Endothelial cell (in vitro differentiated cells): Measurements from ENCODE around the gene GPR39. TPM values are rescaled to one million over a fixed set of nuclear protein-coding genes. Genes with fewer than 3 reads are reported as not detected.

Experiments
- DNase-seq: peaks from one replicate; pipeline ENCODE4 v3.0.0; 2021; ENCODE audit warnings: low spot score
- H3K27ac Mint-ChIP-seq: one replicate; pipeline ENCODE4 v1.8.0; 2021; ENCODE audit warnings: mixed read lengths, inconsistent platforms; ENCODE audit not compliant: unreplicated experiment
- H3K27me3 Mint-ChIP-seq: one replicate; pipeline ENCODE4 v1.8.0; 2021; ENCODE audit warnings: mild to moderate bottlenecking, moderate library complexity, mixed read lengths, inconsistent platforms; ENCODE audit not compliant: unreplicated experiment
- H3K36me3 Mint-ChIP-seq: one replicate; pipeline ENCODE4 v1.8.0; 2021; ENCODE audit warnings: mild to moderate bottlenecking, low read depth, mixed read lengths, inconsistent platforms; ENCODE audit not compliant: unreplicated experiment
- H3K4me1 Mint-ChIP-seq: one replicate; pipeline ENCODE4 v1.8.0; 2021; ENCODE audit warnings: mild to moderate bottlenecking, mixed read lengths, inconsistent platforms; ENCODE audit not compliant: unreplicated experiment
- H3K4me3 Mint-ChIP-seq: one replicate; pipeline ENCODE4 v1.8.0; 2021; ENCODE audit warnings: mild to moderate bottlenecking, mixed read lengths, inconsistent platforms; ENCODE audit not compliant: unreplicated experiment
- H3K9me3 Mint-ChIP-seq: one replicate; pipeline ENCODE4 v1.8.0; 2021; ENCODE audit warnings: mixed read lengths, inconsistent platforms; ENCODE audit not compliant: unreplicated experiment
- total RNA-seq: library from RNA; stranded (reverse); fragmentation: NEBNext Ultra II Directional; extraction: Animal tissue kit (Norgen Biotek cat#: 25700); gene quantifications from one replicate; pipeline ENCODE4 v1.2.1, GENCODE V29; 2021; ENCODE audit not compliant: unreplicated experiment
- TF ChIP-seq, protein P1 (sequence below): fragments of 200-600 bp; sonication (generic); IDR thresholded peaks from one replicate; pipeline ENCODE4 v1.5.0; 2021; ENCODE audit warnings: antibody characterized with exemption; ENCODE audit not compliant: unreplicated experiment

Gene GPR39
- total RNA-seq, 1 donor from 2014 or later: 0.62 TPM

DNA sequence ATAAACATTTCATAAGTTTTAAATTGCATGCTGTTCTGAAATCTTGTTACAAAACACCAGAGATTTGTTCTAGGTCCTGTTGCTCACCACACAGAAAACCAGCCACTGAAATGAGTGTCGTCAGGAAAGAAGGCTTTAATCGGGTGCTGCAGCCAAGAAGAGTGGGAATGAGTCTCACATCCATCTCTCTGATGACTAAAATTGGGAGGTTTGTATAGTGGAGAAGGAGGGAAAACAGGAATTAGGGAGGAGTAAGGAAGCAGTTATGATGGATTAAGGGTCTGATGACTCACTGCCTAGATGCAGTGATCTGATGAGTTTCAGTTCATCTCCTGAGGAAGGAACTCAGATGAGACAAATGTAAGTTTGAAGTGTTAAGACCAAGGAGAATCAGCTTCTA lies 42.1 kb upstream of the GPR39 start:
- Mint-ChIP-seq H3K27me3 (no peaks in the 10 kb centered on the region), H3K4me3 (no peak overlapping the region), H3K9me3 (no peaks in the 10 kb centered on the region), H3K4me1 (no peaks in the 10 kb centered on the region), H3K27ac (no peak overlapping the region), H3K36me3 (no peaks in the 10 kb centered on the region)
- TF ChIP-seq, protein P1, sequence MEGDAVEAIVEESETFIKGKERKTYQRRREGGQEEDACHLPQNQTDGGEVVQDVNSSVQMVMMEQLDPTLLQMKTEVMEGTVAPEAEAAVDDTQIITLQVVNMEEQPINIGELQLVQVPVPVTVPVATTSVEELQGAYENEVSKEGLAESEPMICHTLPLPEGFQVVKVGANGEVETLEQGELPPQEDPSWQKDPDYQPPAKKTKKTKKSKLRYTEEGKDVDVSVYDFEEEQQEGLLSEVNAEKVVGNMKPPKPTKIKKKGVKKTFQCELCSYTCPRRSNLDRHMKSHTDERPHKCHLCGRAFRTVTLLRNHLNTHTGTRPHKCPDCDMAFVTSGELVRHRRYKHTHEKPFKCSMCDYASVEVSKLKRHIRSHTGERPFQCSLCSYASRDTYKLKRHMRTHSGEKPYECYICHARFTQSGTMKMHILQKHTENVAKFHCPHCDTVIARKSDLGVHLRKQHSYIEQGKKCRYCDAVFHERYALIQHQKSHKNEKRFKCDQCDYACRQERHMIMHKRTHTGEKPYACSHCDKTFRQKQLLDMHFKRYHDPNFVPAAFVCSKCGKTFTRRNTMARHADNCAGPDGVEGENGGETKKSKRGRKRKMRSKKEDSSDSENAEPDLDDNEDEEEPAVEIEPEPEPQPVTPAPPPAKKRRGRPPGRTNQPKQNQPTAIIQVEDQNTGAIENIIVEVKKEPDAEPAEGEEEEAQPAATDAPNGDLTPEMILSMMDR: no peak
- DNase-seq: no peak

DNA sequence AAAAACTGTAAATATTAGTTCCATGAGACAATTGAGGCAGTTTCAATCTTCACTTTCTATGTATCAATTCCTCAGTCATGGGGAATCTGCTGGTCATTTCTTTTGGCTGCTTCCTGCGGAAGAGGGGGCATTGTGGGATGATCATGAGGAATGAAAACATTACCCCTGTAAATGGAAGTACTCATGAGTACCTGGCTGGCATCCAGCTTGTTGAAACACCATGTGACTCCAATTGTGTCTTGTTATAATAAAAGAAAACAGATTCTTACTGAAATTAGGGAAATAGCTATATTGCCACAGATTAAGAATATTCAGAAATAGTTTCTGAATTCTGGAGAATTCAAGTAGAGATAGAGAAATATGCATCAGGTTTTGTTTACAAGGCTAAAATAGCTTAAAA lies 41.6 kb upstream of the GPR39 start:
- TF ChIP-seq, protein P1: no peak
- Mint-ChIP-seq H3K4me1 (no peaks in the 10 kb centered on the region), H3K27ac (no peak overlapping the region), H3K36me3 (no peaks in the 10 kb centered on the region), H3K9me3 (no peaks in the 10 kb centered on the region), H3K27me3 (peaks cover 2% of the 10 kb centered on the region), H3K4me3 (no peak overlapping the region)
- DNase-seq: no peak

DNA sequence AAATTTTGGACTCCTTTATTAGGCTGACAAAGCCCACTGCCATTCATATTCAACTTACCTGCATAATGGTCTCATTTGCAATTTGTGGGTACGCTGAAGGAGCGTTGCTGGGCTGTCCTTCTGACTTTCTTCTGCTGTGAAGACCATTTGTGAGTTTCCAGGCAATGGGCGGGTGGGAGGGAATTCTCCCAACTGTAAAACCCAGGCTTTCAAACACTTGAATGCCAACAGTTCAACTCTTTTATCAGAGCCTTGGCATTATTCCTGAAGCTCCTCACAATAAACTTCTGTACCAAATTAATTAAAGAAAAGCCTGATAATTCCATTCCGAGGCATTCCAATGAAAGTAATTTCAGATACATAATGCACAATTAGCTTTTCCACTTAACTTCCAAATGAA lies 35.2 kb upstream of the GPR39 start:
- H3K4me3 Mint-ChIP-seq: no peak overlapping the region
- H3K27me3 Mint-ChIP-seq: peaks cover 5% of the 10 kb centered on the region
- no peaks in the 10 kb centered on the region for H3K9me3 Mint-ChIP-seq
- TF ChIP-seq, protein P1: no peak
- DNase-seq: no peak
- H3K36me3 Mint-ChIP-seq: no peaks in the 10 kb centered on the region
- H3K4me1 Mint-ChIP-seq: peaks cover 25% of the 10 kb centered on the region
- no peak overlapping the region for H3K27ac Mint-ChIP-seq

DNA sequence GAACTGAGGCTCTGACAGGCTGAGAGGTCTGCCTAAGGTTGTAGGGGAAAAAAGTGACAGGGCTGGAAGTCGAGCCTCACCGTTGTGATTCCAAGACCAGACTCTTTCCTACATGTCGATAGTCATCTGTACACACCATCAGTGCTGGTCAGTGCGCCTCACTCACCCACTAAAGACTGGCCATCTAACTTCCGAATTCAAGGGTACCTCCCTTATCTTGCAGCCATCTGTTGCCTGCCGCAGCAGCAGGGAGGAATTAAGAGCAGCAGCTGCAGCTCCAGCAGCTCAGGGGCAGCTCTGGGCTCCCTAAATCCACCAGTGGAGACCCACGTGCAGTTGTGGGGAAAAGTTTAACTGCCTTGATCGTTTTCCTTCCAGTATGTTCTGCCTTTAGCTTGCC lies 32.6 kb upstream of the GPR39 start:
- H3K9me3 Mint-ChIP-seq: no peaks in the 10 kb centered on the region
- H3K4me3 Mint-ChIP-seq: no peak overlapping the region
- TF ChIP-seq, protein P1: no peak
- H3K27ac Mint-ChIP-seq: no peak overlapping the region
- H3K27me3 Mint-ChIP-seq: peaks cover 7% of the 10 kb centered on the region
- no peak for DNase-seq
- no peaks in the 10 kb centered on the region for H3K36me3 Mint-ChIP-seq
- peaks cover 34% of the 10 kb centered on the region for H3K4me1 Mint-ChIP-seq

DNA sequence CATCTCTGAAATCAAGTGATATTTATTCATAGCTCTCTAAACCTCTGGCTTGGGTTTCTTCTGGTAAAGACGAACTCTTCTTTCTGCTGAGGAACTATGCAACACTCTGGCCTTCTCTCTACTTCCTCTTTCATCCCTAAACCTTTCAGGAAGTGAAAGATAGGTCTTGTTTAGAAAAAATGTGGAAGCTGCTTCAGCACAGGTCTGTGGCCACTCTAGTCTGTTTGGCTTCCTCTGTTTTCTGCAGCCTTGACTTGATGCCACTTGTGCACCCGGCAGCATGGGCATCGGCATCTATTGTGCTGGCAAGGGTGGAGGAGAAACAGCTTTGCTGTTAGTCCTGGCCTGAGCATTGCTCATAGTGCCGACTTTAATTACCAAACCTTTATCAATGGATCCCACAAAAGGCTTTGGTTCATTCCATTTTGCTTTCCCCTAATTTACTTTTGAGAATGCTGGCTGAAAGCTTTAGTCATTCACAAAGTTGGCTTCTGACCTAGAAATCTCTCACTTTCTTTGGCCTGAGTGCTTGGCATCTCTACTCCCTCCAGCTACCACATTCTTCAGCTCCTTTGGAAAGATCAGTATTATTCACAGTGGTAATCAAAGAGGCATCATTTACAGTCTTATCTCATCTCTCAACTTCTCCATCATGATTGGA lies 32.0 kb upstream of the GPR39 start:
- H3K27ac Mint-ChIP-seq: no peak overlapping the region
- peaks cover 7% of the 10 kb centered on the region for H3K27me3 Mint-ChIP-seq
- peaks cover 34% of the 10 kb centered on the region for H3K4me1 Mint-ChIP-seq

More for the DNA sequence above, 32.0 kb upstream of the GPR39 start:
- DNase-seq: no peak
- TF ChIP-seq, protein P1: no peak
- Mint-ChIP-seq H3K36me3 (no peaks in the 10 kb centered on the region), H3K4me3 (no peak overlapping the region), H3K9me3 (no peaks in the 10 kb centered on the region)
